HG03175 (cell line): Measurements from ENCODE around the gene LGALS3.

ENCODE experiments used
- ATAC-seq: cut with Tn5 transposase; IDR thresholded peaks from one replicate; pipeline ENCODE4 v1.9.1; 2021; ENCODE audit warnings: mild to moderate bottlenecking, moderate library complexity; ENCODE audit not compliant: unreplicated experiment

LGALS3 gene

DNA sequence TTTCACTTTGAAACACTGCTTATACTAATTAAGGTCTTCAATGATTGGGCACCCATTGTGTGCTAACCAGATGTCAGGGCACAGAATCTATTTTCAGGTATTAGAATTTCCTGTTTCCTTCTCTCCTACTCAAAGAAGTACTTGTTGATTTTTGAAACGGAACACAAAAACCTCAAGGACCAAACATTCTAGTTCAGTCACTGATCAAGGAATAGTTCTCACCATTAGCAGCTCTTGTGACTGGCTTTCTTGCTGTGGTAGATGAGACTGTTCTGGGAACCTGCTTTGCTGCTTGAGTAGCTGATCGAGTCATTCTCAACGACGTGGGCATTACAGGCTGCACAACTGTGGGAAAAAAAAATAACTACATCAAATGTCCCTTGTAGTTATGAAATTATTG, 51.4 kb downstream of the LGALS3 start:
- ATAC-seq, result no peak

DNA sequence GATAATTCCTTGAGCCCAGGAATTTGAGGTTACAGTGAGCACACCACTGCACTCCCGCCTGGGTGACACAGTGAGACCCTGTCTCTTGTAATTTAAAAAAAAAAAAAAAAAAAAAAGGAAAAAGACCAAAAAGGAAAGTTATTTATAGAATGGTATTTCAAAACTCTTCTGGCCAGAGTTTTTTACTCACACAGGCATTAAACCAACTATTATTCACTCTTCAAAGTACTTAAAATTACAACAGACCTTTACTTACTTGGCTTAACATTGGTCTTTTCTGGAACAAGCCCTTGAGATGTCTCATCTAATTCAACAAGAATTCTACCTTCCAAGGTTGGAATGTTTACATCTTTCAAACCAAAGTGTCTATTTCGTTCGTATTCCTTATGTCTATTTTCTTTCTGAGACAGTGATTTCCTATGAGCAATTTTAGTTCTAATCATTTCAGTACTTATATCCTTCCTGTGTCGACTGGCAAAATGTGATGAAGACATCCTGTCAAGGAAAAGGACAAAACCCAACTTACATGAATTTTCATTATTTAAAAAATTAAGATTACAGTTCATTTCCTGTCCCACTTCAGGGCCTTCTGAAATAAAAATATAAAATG, 59.7 kb downstream of the LGALS3 start:
- no peak for ATAC-seq

DNA sequence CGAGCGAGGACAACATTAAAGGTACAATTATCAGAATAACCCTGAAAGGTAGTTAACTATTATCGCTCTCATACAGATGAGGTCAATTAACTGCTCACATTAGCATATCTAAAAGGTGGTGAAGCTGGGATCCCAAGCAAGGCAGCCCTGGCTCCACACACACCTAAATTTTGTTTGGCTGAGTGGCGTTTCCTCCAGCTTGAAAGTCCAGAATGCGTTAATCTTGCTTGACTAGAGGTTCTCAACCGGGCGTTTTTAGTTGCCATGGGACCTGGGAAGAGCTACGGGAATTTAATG, 61.8 kb downstream of the LGALS3 start:
- ATAC-seq, result no peak

DNA sequence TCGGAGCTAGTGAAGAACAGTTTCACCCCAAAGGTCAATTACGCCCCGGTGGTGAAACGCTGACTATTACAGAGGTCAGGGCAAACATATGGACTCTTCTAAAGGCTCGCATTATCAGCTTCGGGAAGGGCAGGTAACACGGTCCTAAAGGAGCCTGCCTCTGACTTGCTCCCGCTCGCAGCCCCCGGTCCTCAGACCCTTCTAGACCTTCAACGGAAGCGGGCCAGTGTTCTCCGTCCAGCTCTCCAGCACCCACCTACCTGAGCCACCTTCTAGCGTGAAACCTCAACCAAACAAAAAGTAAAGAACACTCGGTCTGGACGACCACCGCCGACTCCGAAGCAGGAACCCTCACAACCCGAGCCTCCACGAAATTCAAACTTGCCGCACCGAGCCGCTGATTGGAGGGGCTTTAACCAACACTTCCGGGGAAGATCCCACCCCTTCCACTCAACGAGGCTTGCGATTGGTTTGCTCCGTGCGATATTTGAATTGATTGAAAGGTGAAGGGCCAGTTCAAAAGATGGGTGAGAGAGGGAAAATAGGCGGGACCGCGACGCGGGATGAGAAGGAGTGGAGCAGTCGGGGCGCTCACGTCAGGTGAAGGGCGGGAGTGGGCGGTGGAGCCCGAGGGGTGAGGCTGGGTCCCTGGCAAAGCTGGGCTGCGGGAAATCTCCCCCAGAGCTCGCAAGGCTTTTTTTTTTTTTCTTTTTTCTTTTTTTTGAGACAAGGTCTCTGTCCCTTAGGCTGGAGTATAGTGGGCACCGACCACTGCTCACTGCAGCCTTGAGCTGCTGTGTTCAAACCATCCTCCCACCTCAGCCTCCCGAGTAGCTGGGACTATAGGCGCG, 62.4 kb downstream of the LGALS3 start, which contains the start of gene DLGAP5:
Gene DLGAP5 (minus strand): TSS at position 383 of the 851 bp plus-strand sequence. CDS start 2,406 bp downstream, outside the sequence.
- ATAC-seq, result peak; percentile 98

DNA sequence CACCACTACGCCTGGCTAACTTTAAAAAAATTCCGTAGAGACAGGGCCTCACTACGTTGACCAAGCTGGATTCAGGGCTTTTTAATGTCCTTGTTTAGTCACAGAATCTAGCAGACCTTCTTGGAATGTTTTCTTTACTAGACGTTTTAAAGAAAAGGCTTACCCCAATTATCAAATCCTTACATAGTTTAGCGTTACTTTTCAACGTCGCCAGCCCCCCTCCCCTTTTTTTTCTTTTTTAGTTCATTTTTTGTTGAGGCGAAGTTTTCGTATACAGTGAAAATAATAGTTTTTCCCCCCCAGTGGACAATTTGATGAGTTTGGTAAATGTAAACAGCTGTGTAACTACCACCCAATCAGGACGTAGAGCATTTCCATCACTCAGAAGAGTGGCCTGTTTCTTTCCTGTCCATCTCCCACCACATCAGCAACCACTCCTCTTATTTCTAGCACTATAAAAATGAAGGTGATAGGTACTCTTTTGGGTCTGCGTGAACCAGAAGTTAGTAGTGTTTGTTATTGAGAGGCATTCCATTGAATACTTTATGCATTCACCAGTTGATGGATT, 63.1 kb downstream of the LGALS3 start:
- ATAC-seq, result no peak

DNA sequence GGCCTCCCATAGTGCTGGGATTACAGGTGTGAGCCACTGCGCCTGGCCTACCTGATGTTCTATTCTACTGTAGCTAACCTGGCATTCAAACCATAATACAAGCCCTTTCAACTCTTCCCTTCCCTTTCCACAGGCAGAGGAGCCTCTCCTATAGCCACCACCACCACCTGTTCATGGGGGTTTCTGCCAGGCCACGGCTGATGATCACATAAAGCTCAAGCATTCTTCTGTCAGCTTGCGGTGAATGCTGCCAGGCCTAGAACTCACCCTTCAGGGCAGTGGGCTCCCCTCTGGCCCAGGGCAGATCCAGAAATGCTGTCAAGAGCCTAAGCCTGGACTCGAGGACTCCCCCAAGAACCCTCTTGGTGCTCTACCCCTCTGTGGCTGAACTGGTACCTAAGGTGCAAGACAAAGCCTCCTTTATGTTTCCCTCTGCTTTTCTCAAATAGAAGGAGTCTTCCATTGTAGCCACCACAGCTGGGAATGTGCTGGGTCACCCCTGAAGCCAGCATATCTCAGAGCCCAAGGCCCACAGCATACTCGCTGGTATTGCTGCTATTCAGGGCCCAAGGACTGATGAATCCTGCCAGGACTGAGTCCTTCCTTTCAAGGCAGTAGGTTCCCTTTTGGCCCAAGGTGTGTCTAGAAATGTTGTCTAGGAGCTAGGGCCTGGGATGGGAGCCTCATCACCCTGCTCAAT, 65.8 kb downstream of the LGALS3 start:
- ATAC-seq, result no peak
